Measurements from ENCODE around the gene FRYL.

- TF ChIP-seq POLR2A (IDR thresholded peaks at IDR 0.05): no peak
- TF ChIP-seq CTCF (IDR thresholded peaks at IDR 0.05): no peak
- no peak for TF ChIP-seq EP300 (IDR thresholded peaks at IDR 0.05)
These were observed 115.1 kb downstream of the FRYL start for GRCh38 chr4:48664938-48665337.
